HEK293T (cell line): ENCODE results near the gene HTR1D.
"Not testable (repeated sequence)": the region's sequence is repeated elsewhere in the genome, so short reads cannot be mapped to it uniquely, and the experiment has no call there.

Experiments used
- CTCF ChIA-PET: fragments of 350-600 bp; formaldehyde crosslinking; extraction: SDS; loops from one replicate; lab custom pipeline; 2021; ENCODE audit warnings: antibody characterized with exemption, inconsistent platforms; lab: Yijun Ruan, JAX
- POLR2A ChIA-PET: fragments of 350-600 bp; formaldehyde crosslinking; extraction: SDS; loops from one replicate; lab custom pipeline; 2020; ENCODE audit warnings: antibody characterized with exemption, inconsistent platforms; lab: Yijun Ruan, JAX
- DNase-seq: peaks from one replicate; pipeline ENCODE4 v3.0.0; 2012; ENCODE audit warnings: mixed read lengths; ENCODE audit errors: extremely low spot score
- ARNT ChIP-seq: fragments of 450-650 bp; IDR thresholded peaks from 2 replicates; pipeline ENCODE4 v1.6.1; 2017; ENCODE audit warnings: mild to moderate bottlenecking
- BHLHE40 ChIP-seq: fragments of 450-650 bp; IDR thresholded peaks from 2 replicates; pipeline ENCODE4 v1.6.1; 2016; ENCODE audit warnings: mild to moderate bottlenecking, moderate library complexity, borderline replicate concordance
- CTBP1 ChIP-seq: fragments of 450-650 bp; IDR thresholded peaks from 2 replicates; pipeline ENCODE4 v1.6.1; 2016; ENCODE audit warnings: borderline replicate concordance
- ELF4 ChIP-seq: fragments of 450-650 bp; IDR thresholded peaks from 2 replicates; pipeline ENCODE4 v1.6.1; 2017; ENCODE audit warnings: antibody characterized with exemption
- FOXA1 ChIP-seq: fragments of 450-650 bp; IDR thresholded peaks from 2 replicates; pipeline ENCODE4 v1.6.1; 2016; ENCODE audit warnings: mild to moderate bottlenecking
- FOXK2 ChIP-seq: fragments of 450-650 bp; IDR thresholded peaks from 2 replicates; pipeline ENCODE4 v1.6.1; 2016; ENCODE audit warnings: mild to moderate bottlenecking
- FOXM1 ChIP-seq: fragments of 450-650 bp; IDR thresholded peaks from 2 replicates; pipeline ENCODE4 v1.6.1; 2017; ENCODE audit warnings: mild to moderate bottlenecking, borderline replicate concordance
- HDGF ChIP-seq: fragments of 450-650 bp; IDR thresholded peaks from 2 replicates; pipeline ENCODE4 v1.6.1; 2017; ENCODE audit warnings: antibody characterized with exemption, borderline replicate concordance
- L3MBTL2 ChIP-seq: fragments of 450-650 bp; conservative IDR thresholded peaks from 2 replicates; pipeline ENCODE4 v1.6.1; 2016; ENCODE audit warnings: mild to moderate bottlenecking
- LEF1 ChIP-seq: fragments of 450-650 bp; IDR thresholded peaks from 2 replicates; pipeline ENCODE4 v1.6.1; 2017; ENCODE audit warnings: mild to moderate bottlenecking, borderline replicate concordance
- NFRKB ChIP-seq: fragments of 450-650 bp; IDR thresholded peaks from 2 replicates; pipeline ENCODE4 v1.6.1; 2016; ENCODE audit warnings: mild to moderate bottlenecking, moderate library complexity
- PKNOX1 ChIP-seq: fragments of 450-650 bp; IDR thresholded peaks from 2 replicates; pipeline ENCODE4 v1.6.1; 2016
- SP1 ChIP-seq: fragments of 450-650 bp; IDR thresholded peaks from 2 replicates; pipeline ENCODE4 v1.6.1; 2017
- SUZ12 ChIP-seq: fragments of 450-650 bp; IDR thresholded peaks from 2 replicates; pipeline ENCODE4 v1.6.1; 2016; ENCODE audit warnings: mild to moderate bottlenecking
- TARDBP ChIP-seq: fragments of 450-650 bp; IDR thresholded peaks from 2 replicates; pipeline ENCODE4 v1.6.1; 2016
- ZNF384 ChIP-seq: fragments of 450-650 bp; IDR thresholded peaks from 2 replicates; pipeline ENCODE4 v1.6.1; 2016

Gene HTR1D

DNA sequence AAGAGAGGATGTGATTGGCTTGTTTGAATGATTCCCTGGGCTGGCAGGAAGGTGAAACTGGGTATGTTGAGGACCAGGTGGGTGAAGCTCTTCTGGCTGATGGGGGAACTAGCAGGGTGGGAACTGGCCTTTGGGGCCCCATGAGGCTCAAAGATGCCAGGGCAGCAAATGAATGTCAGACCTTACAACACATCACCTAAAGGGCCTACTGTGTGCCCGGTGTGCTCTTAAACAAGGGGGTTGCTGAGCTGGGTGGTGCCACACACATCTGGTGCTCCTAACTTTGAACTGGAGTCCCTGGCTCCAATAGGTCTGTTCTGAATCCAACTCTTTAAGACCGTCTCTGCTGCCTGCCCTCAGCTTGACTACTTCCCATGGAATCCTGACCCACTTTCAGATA, 21.3 kb upstream of the HTR1D start:
- DNase-seq: no peak
- ChIA-PET POLR2A (no interaction called here), CTCF (no interaction called here)
- TF ChIP-seq SUZ12 (no peak), SP1 (no peak), CTBP1 (no peak), ZNF384 (no peak), L3MBTL2 (no peak), ELF4 (no peak), LEF1 (no peak), NFRKB (no peak), FOXK2 (no peak), BHLHE40 (no peak), FOXA1 (no peak)

- CTCF ChIA-PET: interaction anchor here (0.6 kb wide), 1 partner anchor 62 kb away, joined by 6 read pairs; no protein-coding TSS in a partner anchor
- POLR2A ChIA-PET: no interaction called here
- TF ChIP-seq HDGF (no peak), FOXA1 (no peak), ELF4 (no peak), PKNOX1 (no peak), BHLHE40 (no peak), FOXM1 (no peak), ARNT (no peak), SP1 (no peak), LEF1 (no peak), TARDBP (no peak), SUZ12 (no peak), ZNF384 (no peak), NFRKB (no peak), CTBP1 (no peak), L3MBTL2 (no peak), FOXK2 (no peak)
- DNase-seq: no peak
Observed at GRCh38 chr1:23237508-23237907, 20.2 kb upstream of the HTR1D start.

DNA sequence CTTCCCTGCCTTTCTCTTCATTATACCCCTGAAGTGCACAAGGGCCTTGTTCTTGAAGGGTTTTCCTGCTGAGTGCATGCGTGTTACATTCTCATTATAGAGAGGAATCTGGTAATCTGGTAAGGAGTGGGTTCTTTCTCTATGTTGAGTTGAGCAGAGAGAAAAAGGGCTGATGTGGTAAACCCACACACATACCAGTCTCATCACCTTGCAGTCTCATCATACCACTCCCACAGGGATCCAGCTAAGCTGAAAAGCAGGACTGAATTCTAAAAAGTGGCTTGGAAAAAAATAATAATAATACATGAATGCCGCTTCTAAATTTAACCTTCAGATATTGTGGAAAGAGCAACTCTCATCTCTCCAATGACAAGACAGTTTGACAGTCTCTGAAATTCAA, 10.5 kb upstream of the HTR1D start:
- DNase-seq: no peak
- ChIA-PET POLR2A (no interaction called here), CTCF (interaction anchor here (0.7 to 1.5 kb wide), 2 partner anchors 10 to 737 kb away, joined by 4 to 6 read pairs; partner anchors contain the start of gene HTR1D)
- TF ChIP-seq CTBP1: no peak
- TF ChIP-seq SUZ12: no peak

DNA sequence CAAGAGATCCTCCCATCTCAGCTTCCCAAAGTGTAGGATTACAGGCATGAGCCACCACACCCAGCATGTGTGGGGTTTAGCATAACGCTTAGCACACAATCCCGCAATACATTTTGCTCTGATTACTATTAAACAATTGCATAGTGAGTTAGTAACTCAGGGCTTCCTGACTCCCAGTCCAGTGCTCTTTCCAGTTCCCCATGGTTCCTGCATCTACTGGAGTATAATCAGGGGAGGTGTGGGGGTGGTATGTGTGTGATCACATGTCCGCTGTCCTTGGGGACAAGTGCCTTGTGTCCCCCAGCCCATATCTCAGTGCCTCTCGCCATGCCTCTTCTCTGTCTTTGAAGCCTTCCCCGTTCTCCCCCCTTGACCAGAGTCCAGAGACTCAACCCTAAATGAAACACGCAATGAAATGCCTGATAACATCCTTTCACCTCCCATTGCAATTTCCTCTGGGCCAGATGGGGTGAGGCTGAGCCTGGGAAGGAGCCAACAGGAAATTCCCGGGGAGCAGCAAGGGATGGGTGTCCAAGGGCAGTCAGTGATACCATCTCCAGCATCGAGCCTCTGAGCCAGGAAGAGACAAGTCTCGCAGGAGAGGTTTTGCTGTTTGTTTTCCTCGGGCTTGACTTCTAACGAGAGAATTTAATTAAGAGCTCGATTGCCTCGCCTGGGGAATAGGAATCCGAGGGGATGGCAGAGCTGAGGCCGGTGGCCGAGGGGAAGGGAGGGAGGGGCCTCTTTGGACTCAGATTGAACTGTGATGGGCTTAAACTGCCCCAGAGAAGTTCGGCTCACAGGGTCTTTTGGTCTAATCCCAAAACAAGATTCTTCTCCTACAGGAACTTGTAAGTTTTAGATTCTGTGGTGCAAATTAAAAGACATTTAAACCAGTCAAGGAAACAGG, 7.7 kb upstream of the HTR1D start:
- no peak for DNase-seq
- TF ChIP-seq FOXA1 (no peak), FOXK2 (no peak), NFRKB (no peak), ARNT (no peak), SUZ12 (no peak), TARDBP (no peak), L3MBTL2 (no peak), CTBP1 (no peak), ELF4 (no peak), FOXM1 (no peak), ZNF384 (no peak)
- CTCF ChIA-PET: no interaction called here
- POLR2A ChIA-PET: no interaction called here

DNA sequence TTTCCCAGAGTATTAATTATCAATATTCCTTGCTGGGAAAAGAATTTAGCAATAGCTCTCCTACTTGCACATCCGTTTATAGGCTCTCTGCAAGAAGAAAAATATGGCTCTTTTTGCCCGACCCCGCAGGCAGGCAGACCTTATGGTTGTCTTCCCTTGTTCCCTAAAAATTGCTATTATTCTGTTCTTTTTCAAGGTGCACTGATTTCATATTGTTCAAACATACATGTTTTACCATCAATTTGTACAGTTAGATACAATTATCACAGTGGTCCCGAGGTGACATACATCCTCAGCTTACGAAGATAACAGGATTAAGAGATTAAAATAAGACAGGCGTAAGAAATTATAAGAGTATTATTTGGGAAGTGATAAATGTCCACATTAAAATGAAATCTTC, 6.7 kb upstream of the HTR1D start:
- DNase-seq, CTCF ChIA-PET, POLR2A ChIA-PET: not testable (repeated sequence)

DNA sequence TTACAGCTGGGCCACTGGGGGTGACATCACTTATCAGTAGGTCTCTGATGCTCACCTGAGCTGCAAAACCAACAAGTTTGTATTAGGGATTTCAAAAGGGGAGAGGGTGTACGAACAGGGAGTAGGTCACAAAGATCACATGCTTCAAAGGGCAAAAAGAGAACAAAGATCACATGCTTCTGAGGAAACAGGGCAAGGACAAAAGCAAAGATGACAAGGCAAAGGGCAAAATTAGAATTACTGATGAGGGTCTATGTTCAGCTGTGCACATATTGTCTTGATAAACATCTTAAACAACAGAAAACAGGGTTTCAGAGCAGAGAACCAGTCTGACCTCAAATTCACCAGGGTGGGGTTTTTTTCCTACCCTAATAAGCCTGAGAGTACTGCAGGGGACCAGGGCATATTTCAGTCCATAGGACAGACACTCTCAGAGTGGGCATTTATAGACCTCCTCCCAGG, 6.2 kb upstream of the HTR1D start:
- CTCF ChIA-PET, POLR2A ChIA-PET, DNase-seq: not testable (repeated sequence)

- CTCF ChIA-PET: interaction anchor here (0.6 kb wide), 2 partner anchors 33 to 1092 kb away, joined by 3 read pairs; no protein-coding TSS in a partner anchor
- no peak for DNase-seq
- POLR2A ChIA-PET: no interaction called here
- TF ChIP-seq PKNOX1 (no peak), ARNT (no peak), TARDBP (no peak), FOXK2 (no peak), ZNF384 (no peak), SP1 (no peak), L3MBTL2 (no peak), FOXA1 (no peak), SUZ12 (no peak), CTBP1 (no peak), FOXM1 (no peak), BHLHE40 (no peak), NFRKB (no peak), ELF4 (no peak), LEF1 (no peak), HDGF (no peak)
Observed at GRCh38 chr1:23222742-23223141, 5.4 kb upstream of the HTR1D start.
